SW 1271 (cell line): ENCODE results near the gene SPATA13.
"Not testable (repeated sequence)": the region's sequence is repeated elsewhere in the genome, so short reads cannot be mapped to it uniquely, and the experiment has no call there.

Experiments used
- DNase-seq, 2 experiments: peaks; one replicate each; lab custom pipeline; 2025; lab: John Stamatoyannopoulos, UW

The SPATA13 gene

DNA sequence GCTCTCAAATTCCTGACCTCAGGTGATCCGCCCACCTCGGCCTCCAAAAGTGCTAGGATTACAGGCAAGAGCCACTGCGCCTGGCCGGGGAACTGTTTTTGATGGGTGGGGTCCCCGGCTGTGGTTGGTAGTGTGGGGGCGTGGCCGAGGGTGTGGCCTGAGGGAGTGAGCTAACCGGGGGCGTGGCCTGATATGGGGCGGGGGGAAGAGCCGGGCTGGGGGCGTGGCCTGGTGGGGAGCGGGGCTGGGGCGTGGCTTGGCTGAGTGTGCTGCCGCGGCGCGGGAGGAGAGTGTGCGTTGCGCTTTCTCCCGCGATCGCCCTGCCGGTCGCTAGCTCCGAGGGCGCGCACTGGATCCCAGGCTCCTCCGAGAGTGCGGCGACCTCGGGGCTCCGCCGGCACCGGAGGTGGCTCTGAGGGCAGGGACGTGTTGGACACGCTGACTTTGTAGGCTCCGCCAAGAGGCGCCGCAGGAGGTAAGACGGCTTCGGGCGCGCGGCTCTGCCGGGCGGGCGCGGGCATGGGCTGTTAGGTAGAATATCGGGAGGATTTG, at the start of gene SPATA13:
TSS of gene SPATA13 (plus strand) at position 263 of the 552 bp plus-strand sequence. CDS start 62,210 bp downstream, outside the sequence.
- DNase-seq, result peak; percentile 44 to 74

DNA sequence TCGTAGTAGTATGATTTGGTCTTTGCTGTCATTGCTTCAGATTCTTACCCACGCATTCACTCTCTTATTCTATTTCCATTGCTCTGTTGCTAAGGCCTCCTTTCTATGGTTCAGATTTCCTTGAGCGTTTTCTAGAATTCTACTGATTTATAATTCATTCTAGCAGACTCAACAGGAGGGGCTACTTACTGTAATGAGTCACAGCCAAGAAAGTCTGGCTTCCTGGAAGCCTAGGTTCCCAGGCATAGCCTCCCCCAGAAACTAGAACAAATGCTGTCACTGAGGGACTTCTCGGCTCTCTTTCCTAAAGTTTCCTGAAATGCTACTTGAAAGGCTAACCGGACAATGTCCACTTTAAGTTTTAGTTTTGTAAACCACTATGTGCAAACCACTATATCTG, 47.7 kb upstream of the SPATA13 start:
- no peak for DNase-seq

DNA sequence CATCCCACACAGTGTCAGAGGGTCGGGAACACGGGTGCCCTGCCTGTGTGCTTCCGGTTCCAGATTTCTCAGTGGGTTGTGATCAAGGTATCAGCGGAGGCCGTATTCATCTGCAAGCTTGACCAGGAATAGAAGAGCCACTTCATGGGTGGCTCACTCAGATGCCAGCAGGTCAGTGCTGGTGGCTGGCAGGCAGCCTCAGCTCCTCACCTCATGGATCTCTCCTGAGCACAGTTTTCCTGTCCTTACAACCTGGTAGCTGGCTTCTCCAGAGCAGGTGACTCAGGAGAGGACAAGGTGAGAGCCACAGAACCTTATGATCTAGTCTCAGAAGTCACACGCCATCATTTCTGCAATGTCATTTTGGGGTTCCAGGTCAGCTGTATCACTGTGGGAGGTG, 44.8 kb upstream of the SPATA13 start:
- DNase-seq, result no peak

DNA sequence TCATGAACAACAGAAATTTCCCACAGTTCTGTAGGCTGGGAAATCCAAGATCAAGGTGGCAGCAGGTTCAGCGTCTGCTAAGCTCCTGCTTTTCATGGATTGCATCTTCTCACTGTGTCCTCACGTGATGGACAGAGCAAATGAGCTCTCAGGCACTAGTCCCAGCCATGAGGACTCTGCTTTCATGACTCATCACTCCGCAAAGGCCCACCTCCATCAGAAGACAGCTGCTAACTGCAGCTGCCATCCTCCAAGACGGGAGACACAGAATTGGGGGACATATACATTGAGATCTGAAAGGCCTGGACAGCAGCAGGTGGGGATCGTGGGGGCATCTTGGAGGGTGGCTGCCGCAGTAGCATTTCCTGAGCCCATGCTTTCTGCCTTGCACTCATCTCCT, 44.4 kb upstream of the SPATA13 start:
- no peak for DNase-seq

DNA sequence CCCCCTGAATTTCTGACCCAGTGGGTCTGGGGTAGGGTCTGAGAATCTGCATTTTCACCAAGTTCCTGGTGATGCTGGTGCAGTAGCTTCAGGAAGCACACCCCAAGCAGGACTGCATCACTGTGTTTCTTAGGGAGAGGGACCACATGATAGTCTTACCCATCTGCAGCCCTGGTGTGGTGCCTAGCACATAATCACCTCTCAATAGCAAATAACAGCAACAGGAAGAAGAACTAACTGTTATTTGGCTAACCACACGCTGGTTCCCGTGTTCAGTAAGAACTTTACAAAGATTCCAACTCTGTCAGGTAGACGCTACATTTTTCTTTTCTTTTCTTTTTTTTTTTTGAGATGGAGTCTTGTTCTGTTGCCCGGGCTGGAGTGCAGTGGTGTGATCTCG, 41.9 kb upstream of the SPATA13 start:
- no peak for DNase-seq

DNA sequence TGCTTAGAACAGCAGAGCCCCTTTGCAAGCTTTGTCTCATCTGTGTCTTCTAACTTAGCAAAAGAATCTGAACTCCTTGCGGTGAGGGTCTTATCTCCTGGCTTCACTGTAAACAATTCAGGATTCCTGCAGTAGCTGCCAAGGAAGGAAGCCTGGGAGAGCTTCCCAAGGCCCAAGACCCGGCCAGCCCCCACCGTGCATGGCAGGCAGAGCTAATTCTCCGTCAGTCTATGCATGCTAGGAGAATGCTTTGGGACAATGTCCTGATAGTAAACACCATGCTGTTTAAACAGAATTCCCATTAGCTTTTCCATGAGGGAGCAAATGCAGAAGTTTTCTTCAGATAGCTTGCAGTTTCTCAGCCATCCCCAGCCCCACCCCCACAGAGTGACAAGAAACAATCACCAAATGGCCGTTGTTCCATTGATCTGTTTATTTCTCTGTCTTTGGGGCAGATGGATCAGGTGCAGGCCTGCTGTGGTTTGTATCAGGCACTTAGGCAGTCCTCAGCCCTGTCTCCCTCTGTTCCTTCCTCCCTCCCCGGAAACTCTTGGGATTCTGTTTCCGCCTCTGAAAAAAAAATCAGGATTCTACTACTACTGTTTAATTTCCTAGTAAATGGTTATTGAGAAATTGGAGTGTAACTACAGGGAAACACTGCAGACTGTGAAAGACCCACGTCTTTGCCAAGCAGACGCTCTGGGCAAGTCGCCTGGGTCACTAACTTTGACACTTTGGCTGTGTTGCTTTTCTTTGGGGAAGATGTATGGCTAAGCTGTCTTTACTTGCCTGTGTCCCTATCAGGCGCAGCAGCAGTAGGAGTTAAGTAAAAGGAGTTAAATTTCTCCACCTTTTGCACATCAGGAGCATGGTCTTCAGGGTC, 40.7 kb upstream of the SPATA13 start:
- DNase-seq, result no peak

DNA sequence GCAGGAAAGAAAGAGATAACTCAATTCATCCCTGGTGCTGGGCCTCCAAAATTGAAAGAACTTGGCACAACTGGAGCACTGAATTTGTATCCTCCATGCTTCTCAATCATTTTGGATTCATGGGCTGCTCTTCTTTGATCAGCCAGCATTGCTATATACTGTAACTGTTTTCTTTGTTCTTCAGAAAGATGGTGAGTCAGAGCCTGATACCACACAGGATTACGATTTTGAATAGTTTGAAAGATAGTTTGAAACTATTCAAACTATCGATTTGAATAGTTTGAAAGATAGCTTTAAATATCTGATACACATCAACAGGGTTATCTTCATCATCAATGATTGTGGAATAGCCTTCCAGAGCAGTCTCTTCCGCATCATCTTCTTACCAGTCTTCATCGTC, 38.5 kb upstream of the SPATA13 start:
- DNase-seq, result not testable (repeated sequence)

DNA sequence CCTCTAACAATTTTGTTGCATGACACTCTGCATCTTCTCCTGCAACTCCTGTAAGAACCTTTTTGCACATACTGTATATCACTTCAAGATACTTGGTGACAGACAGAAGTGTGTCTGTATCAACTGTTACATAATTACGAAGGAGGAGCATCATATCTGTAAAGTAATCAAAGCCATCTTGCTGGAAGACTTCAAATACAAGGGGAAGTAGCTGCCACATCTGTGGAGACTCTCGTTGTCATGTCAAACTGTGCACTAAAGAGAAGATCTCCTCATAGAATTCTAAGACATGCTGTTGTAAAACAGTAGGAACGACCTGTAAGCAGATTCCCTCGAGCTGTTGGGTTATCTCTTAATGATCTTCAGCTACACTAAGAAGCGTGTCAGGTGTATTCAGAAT, 38.0 kb upstream of the SPATA13 start:
- DNase-seq, result no peak

DNA sequence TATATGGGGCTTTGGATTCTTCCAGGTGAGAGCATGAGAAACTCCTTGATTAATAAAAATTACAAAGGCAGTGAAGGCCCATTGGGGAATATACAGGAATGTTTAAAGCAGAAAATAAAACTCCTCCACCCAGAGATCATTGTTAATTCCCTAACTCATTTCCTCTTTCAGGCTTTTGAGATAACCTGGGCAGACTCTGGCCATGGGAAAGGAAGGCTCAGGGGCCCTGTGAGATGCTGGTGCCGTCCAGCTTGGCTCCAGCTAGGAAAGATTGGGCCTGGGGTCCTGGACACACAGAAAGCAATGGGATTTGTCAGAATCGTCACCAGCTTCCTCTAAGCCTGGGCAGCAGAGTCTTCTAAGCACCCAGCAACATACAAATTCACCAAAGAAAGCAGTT, 36.8 kb upstream of the SPATA13 start:
- DNase-seq, result no peak

DNA sequence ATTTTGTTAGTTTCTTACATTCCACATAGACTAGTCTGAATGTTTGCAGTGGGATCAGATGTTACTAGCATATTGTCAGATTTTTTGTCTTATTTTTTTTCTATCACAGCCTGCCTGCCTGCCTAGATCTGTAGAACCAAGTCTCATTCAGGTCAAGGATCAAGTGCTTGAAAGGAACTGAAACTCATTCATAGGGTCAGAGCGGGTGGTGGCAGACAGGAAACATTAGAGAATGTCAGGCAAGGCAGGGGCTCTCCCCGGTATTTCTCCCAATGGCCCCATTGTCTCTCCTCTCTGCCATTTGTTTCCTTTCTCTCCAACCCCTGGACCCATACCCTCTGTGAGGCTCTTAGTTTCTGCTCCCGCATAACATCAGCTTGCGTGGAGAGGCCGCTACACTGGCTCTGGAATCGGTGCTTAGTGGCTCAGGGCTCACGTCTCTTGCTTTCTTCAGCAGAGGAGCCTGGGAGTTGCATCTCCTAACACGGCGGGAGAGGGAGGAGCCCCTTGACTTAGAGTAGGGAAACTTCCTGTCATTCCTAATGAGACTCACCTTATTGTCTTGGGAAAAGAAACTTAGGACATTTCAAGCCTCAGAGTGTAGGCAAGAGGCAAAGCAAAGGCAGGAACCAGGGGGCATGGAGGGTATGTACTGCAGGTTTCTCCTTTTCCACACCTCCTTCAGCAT, 35.6 kb upstream of the SPATA13 start:
- DNase-seq, result no peak

DNA sequence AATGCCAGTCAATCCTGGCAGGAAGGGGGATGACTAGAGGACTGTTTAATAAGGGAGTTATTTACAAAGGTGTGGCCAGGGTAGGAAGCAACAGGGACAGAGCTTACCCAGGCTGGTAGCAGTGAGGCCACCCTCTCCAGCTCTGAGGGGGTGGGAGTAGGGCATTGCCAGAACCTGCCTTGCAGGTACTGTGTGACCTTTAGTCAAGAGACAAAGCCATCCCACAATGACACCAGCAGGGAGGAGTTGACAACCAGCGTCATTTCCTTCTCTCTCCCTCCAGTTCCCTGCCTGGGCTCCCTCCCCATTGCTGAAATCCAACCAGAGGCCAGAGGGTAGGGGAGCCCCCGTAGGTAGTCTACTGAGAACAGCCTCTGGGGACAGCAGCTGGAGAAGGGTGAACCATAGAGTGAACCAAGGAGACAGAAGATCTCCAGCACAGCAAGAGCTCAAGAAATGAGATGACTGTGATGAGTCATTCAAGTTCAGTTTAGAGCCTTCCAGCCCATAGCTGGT, 33.3 kb upstream of the SPATA13 start:
- DNase-seq, result no peak

DNA sequence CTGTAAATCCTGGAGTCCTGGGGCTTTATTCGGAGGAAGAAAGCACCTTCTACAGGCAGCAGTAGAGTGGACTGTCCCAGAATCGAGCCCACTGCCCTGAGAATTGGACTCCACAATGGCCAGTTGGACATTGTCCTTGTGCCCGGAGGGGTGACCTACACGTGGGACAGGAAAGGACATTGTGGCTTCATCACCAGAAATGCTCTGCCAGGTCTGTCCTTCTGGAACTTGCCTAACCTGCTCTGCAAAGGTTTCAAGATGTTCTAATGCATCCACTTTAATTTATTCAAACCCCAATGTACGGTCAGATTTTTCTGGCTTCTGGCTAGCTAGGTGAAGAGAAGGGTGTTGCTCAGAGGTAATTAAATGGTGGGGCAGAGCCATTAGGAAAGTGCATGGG, 32.4 kb upstream of the SPATA13 start:
- no peak for DNase-seq

DNA sequence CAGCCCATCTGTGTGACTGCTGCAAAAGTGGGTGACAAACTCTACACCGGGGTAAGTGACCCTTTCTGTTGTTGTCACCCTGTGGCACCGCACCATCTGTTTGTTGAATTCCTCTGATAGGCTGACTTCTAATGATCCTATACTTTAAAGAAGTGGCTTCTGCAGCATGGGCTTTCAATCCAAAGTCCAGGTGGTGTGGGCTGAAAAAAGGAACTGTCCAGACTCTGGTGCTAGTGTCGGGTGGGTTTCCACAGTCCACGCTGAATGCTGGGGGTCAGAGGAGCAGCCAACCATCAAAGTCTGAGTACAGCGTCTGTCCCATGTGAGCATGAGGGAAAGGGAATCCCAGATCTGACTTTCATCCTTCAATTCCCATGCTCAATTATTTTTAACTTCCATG, 31.6 kb upstream of the SPATA13 start:
- DNase-seq, result no peak

DNA sequence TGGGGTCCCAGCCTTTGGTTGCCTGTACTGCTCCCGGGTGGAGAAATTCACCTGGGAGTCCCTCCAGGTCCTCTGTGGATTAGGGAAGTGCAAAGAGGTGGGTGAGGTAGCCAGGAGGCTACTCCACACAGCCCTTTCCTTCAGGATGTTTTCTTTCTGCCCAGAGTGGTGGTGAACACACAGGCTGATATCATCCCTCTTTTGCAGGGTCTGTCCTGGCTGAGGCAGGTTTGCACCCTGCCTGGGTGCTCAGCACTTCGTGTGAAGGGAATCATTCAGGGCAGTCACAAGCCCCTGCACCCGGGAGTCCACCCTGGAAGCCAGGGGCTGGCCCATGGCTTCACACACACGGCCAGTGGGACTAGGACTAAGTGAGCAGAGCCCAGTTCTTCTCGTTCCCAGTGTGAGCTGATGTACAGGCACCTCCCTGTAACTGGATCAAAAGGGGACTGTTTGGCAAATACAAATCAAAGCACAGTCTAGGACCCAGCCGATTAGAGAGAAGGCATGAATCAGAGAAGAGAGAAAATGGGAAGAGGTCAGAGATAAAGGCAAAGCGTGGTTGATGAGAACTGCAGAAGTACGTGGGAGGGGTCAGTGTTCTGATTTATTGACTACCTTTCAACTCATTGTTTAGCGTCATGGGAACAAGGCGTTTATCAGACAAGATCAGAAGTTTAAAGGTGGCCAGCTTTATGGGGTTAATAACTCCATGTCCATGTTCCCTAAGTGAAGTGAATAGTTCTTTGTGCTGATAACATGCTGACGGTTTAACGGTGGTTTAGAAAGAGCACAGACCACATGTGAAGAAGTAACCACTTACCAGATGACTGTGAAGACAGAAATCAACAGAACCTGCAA, 30.4 kb upstream of the SPATA13 start:
- DNase-seq, result no peak

DNA sequence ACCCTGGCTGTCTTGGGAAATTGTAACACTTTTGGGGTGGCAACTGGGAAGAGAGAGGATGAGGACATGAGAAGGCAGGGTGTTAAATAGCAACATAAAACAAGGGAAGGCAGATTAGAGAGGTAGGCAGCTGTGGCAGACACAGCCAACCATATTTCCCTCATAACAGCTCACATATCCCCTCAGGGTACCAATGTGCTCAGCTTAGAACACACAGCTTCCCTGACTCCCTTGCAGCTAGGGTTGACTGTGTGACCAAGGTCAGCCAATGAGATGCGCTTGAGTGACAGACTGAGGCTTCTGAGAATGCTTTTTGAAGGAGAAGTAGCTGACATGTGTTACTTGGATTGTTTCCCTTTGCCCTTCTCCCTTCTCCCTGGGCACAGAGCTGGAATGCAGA, 28.8 kb upstream of the SPATA13 start:
- no peak for DNase-seq

DNA sequence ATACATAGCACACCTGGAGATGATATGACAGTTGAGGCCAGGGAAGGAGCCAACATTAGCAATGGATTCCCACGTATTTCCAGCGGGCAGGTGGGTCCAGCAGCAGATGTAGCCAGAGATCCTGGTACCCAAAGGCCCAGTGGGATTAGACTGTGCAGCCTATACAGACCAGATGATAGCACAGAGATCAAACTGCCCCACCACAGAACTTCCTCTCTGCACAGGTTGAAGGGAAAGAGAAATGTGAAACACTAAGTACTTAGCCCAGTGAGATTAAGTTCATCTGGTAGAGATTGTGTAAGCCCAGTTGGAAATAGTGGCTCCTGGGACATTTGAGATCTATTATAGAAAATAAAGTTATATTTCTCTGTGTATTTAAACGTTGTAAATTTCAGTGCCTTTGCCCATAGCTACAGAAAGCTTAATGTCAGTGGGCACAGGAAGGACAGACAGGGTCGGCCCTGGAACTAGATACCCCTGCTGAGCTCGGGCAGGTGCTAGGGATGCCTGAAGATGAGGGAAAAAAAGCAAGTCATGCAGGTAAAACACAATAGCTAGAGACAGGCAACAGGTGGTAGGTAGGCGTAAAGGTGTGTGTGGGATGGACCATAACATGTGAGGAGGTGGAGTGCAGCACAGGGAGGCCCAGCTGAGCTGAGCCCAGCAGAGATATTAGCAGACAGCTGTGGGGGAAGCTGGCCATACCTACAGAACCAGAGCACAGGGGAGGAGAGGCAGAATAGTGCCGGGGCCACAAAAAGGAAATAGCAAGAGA, 27.3 kb upstream of the SPATA13 start:
- no peak for DNase-seq

DNA sequence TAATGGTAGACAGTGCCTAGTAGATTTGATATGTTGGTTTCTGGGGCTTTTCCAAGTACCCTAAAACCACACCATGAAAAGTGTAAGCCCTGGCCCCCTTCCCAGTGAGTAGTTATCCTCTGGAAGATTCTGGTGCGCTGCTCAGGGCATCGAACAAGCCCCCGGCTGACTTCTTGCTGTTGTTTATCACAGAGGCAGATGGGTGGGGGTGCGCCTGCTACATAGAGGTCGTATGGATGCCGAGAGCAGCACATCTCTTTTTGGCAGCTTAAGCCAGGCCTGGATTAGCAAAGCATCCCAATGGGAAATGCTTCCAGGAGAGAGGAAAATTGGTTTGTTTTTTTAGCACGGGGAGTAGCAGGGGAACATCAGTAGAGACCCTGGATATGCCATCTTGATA, 26.3 kb upstream of the SPATA13 start:
- DNase-seq, result no peak

DNA sequence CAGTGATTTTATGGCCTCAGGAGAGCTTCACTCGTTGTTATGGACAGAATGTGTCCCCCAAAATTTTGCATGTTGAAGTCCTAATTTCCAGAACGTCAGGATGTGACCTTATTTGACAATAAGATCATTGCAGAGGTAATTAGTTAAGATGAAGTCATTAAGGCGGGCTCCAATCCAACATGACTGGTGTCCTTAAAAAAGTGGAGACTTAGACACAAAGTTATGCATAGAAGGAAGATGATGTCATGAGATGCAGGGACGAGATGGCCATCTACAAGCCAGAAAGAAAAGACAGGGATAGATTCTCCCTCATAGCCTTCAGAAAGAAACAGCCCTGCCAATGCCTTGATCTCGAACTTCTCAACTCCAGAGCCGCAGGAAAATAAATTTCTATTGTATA, 25.8 kb upstream of the SPATA13 start:
- no peak for DNase-seq

DNA sequence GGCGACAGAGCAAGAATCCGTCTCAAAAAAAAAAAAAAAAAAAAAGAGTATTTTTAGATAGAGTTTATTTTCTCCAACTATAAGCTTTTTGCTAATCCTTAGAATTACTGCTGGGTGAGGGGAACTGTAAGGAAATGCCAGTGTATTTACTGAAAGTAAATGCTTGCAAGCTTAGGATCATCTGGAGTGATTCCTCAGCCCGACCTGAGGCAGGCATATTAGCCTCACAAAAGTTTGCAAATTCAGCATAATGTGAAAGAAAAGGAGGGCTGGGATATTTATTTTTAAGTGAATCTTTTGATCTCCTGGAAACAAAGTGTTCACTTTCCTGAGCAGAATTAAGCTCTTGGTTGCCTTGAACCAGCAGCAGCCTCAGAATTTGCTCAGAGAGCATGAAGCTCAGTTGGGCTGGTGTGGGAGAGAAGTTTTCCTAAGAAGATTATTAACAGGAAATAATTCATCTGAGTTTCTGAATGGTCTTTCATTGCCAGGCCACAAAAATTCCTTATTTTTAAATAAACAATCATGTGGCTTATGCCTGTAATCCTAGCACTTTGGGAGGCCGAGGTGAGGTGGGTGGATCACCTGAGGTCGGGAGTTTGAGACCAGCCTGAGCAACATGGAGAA, 24.7 kb upstream of the SPATA13 start:
- no peak for DNase-seq

DNA sequence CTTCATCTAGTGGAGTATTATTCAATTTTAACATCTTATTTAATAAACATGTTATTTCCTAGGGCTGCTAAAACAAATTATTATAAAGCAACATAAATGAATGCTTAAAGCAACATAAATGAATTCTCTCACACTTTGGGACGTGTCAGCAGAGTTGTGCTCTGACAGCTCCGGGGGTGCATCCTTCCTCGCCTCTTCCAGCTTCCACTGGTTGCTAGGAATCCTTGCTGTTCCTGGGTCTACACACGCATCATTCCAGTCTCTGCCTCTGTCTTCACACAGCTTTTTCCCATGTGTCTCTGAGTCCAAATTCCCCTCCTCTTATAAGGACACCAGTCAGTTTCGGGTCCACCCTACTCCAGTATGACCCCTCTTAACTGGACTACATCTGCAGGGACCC, 21.6 kb upstream of the SPATA13 start:
- DNase-seq, result no peak
